HepG2 (cell line): Measurements from ENCODE around the gene RTN4. TPM values are rescaled to one million over a fixed set of nuclear protein-coding genes. Genes with fewer than 3 reads are reported as not detected.

ENCODE experiments used
- ASH2L ChIP-seq: fragments of 300-600, 200-600 bp; sonication (generic); IDR thresholded peaks from 2 replicates; pipeline ENCODE4 v1.7.0; 2017; ENCODE audit warnings: low read depth, mild to moderate bottlenecking, moderate library complexity, mixed read lengths, low read length; ENCODE audit not compliant: insufficient read length
- CSRNP1 ChIP-seq: sonication (generic); formaldehyde crosslinking; IDR thresholded peaks from 2 replicates; pipeline ENCODE4 v1.8.1; 2023; ENCODE audit warnings: mild to moderate bottlenecking, missing genetic modification reagents
- FOXP1 ChIP-seq, 2 experiments: fragments of 450-650 bp in 1 of 2; IDR thresholded peaks; 2 replicates each; pipeline ENCODE4 v1.6.1; 2017 to 2018; ENCODE audit warnings: antibody characterized with exemption in 1 of 2
- GTF3A ChIP-seq: sonication (generic); formaldehyde crosslinking; conservative IDR thresholded peaks from 2 replicates; pipeline ENCODE4 v1.4.0; 2020; ENCODE audit warnings: mild to moderate bottlenecking, missing genetic modification reagents
- HNRNPLL ChIP-seq: fragments of 200-400 bp; formaldehyde crosslinking; IDR thresholded peaks from 2 replicates; pipeline ENCODE4 v1.6.1; 2017; ENCODE audit warnings: mild to moderate bottlenecking, low read depth, low read length; ENCODE audit not compliant: poor library complexity, severe bottlenecking
- ISX ChIP-seq: sonication (generic); formaldehyde crosslinking; conservative IDR thresholded peaks from 2 replicates; pipeline ENCODE4 v1.5.0; 2020; ENCODE audit warnings: missing genetic modification reagents
- JUN ChIP-seq: sonication (generic); formaldehyde crosslinking; IDR thresholded peaks from 2 replicates; pipeline ENCODE4 v1.4.0; 2020; ENCODE audit warnings: mild to moderate bottlenecking, missing genetic modification reagents
- KAT2B ChIP-seq: fragments of 150-350 bp; IDR thresholded peaks from 2 replicates; pipeline ENCODE4 v1.6.1; 2014; ENCODE audit warnings: low read depth, low read length, borderline replicate concordance
- MED13 ChIP-seq: sonication (generic); formaldehyde crosslinking; IDR thresholded peaks from 2 replicates; pipeline ENCODE4 v1.5.0; 2020; ENCODE audit warnings: missing genetic modification reagents
- NCOA1 ChIP-seq: sonication (generic); formaldehyde crosslinking; IDR thresholded peaks from 2 replicates; pipeline ENCODE4 v1.9.0; 2021; ENCODE audit warnings: missing genetic modification reagents
- PREB ChIP-seq: sonication (generic); formaldehyde crosslinking; IDR thresholded peaks from 2 replicates; pipeline ENCODE4 v1.4.0; 2020; ENCODE audit warnings: missing genetic modification reagents
- RAD21 ChIP-seq: fragments of 450-650 bp; formaldehyde crosslinking; IDR thresholded peaks from 2 replicates; pipeline ENCODE4 v1.5.0; 2020; ENCODE audit warnings: mild to moderate bottlenecking
- RERE ChIP-seq: IDR thresholded peaks from 2 replicates; pipeline ENCODE4 v1.6.1; 2016; ENCODE audit warnings: low read depth, missing genetic modification reagents, missing compliant biosample characterization
- SIX1 ChIP-seq: sonication (generic); formaldehyde crosslinking; IDR thresholded peaks from 2 replicates; pipeline ENCODE4 v1.4.0; 2020; ENCODE audit warnings: missing genetic modification reagents, borderline replicate concordance
- SMARCC2 ChIP-seq: fragments of 450-650 bp; IDR thresholded peaks from 2 replicates; pipeline ENCODE4 v1.6.1; 2017; ENCODE audit warnings: antibody characterized with exemption, mild to moderate bottlenecking
- TBL1XR1 ChIP-seq: fragments of 150-350 bp; IDR thresholded peaks from 2 replicates; pipeline ENCODE4 v1.6.1; 2014; ENCODE audit warnings: borderline replicate concordance, low read length; ENCODE audit not compliant: partially characterized antibody
- ZBTB8A ChIP-seq: sonication (generic); formaldehyde crosslinking; IDR thresholded peaks from 2 replicates; pipeline ENCODE4 v1.4.0; 2020; ENCODE audit warnings: mild to moderate bottlenecking, low read depth, missing genetic modification reagents, borderline replicate concordance
- ZNF234 ChIP-seq: sonication (generic); formaldehyde crosslinking; conservative IDR thresholded peaks from 2 replicates; pipeline ENCODE4 v1.5.1; 2020; ENCODE audit warnings: mild to moderate bottlenecking, missing genetic modification reagents
- ZNF331 ChIP-seq: sonication (generic); formaldehyde crosslinking; IDR thresholded peaks from 2 replicates; pipeline ENCODE4 v1.4.0; 2020; ENCODE audit warnings: missing genetic modification reagents
- ZNF614 ChIP-seq: IDR thresholded peaks from 2 replicates; pipeline ENCODE4 v1.6.1; 2018; ENCODE audit warnings: missing biosample characterization, missing genetic modification reagents, inconsistent platforms, borderline replicate concordance
- ZNF746 ChIP-seq: sonication (generic); formaldehyde crosslinking; IDR thresholded peaks from 2 replicates; pipeline ENCODE4 v1.8.0; 2022; ENCODE audit warnings: mild to moderate bottlenecking, missing genetic modification reagents
- ZNF839 ChIP-seq: sonication (generic); formaldehyde crosslinking; IDR thresholded peaks from 2 replicates; pipeline ENCODE4 v1.4.0; 2020; ENCODE audit warnings: missing genetic modification reagents, mild to moderate bottlenecking, borderline replicate concordance
- polyA plus RNA-seq, 8 experiments: library from polyadenylated mRNA; depleted of rRNA in 3 of 8; stranded (reverse) in 7 of 8; unstranded in 1 of 8; fragments of >200 nt; fragmentation: Illumina TruSeq in 4 of 8; extraction: Trizol in 4 of 8; gene quantifications; 2 replicates each; pipeline versions ENCODE4 v1.2.1 to v1.2.3, GENCODE V29; 2011 to 2016; ENCODE audit warnings: low read depth in 4 of 8, missing spikeins in 1 of 8, mixed read lengths in 1 of 8; ENCODE audit not compliant: insufficient read depth in 1 of 8
- total RNA-seq, 5 experiments: library from RNA; depleted of rRNA; stranded (reverse); fragments of >200 nt; fragmentation: Illumina TruSeq; extraction: Trizol; gene quantifications; 2 replicates each; pipeline ENCODE4 v1.2.3, GENCODE V29; 2016; ENCODE audit warnings: low read depth in 1 of 5

Gene RTN4
- total and polyA plus RNA-seq, 2 of the 13 experiments (the other 11 are each of a cell fraction or from before 2014, with no cell fraction given), result 98.4 to 133 TPM

GRCh38 chr2:55049043-55049820 lies 1.0 kb downstream of the RTN4 start (continued):
- TF ChIP-seq ZNF614 (CRISPR knock-in tag), result 0 out of 2 replicates have a peak, but pooled peaks have one; percentile 12
- peak; percentile 7; the same call in 1 of the 2 replicates for TF ChIP-seq SIX1 (CRISPR knock-in tag)
- no peak for TF ChIP-seq SMARCC2
- TF ChIP-seq CSRNP1 (CRISPR knock-in tag), result peak; percentile 77
- TF ChIP-seq KAT2B, result no peak
- no peak; the same call in 1 of the 2 replicates for TF ChIP-seq RAD21
- no peak for TF ChIP-seq JUN
- no peak for TF ChIP-seq ZBTB8A
- TF ChIP-seq NCOA1 (CRISPR knock-in tag), result no peak
- no peak; the same call in 1 of the 2 replicates for TF ChIP-seq GTF3A (CRISPR knock-in tag)
- TF ChIP-seq RERE (CRISPR knock-in tag), result no peak
- no peak for TF ChIP-seq PREB (CRISPR knock-in tag)
- peak; percentile 81 for TF ChIP-seq ASH2L
- peak; percentile 19 for TF ChIP-seq TBL1XR1
- no peak for TF ChIP-seq FOXP1 (IDR thresholded peaks at IDR 0.05)
- peak; percentile 30; the same call in 1 of the 2 replicates for TF ChIP-seq FOXP1 (CRISPR knock-in tag; IDR thresholded peaks at IDR 0.05)
- peak; percentile 73; the same call in 1 of the 2 replicates for TF ChIP-seq ZNF746 (CRISPR knock-in tag)
- peak; percentile 39 for TF ChIP-seq ZNF331
- TF ChIP-seq ZNF839 (CRISPR knock-in tag), result peak; percentile 85; the same call in 1 of the 2 replicates
- TF ChIP-seq ZNF234 (CRISPR knock-in tag), result no peak
- TF ChIP-seq HNRNPLL, result peak; percentile 55
- TF ChIP-seq ISX, result no peak; the same call in 1 of the 2 replicates
- 0 out of 2 replicates have a peak, but pooled peaks have one; percentile 15 for TF ChIP-seq MED13 (CRISPR knock-in tag)
